Neural crest cell (in vitro differentiated cells): ENCODE results near the gene CBL. TPM values are rescaled to one million over a fixed set of nuclear protein-coding genes. Genes with fewer than 3 reads are reported as not detected.
A peak's percentile ranks its signal among the peaks of the same experiment; 100 is the strongest.

Experiments used
- DNase-seq: peaks from one replicate; pipeline ENCODE4 v3.0.0; 2021; ENCODE audit warnings: low read depth, mixed read lengths, low spot score
- H3K27ac Mint-ChIP-seq: one replicate; pipeline ENCODE4 v1.8.0; 2021; ENCODE audit warnings: mild to moderate bottlenecking, mixed read lengths; ENCODE audit not compliant: unreplicated experiment
- H3K27me3 Mint-ChIP-seq: 2 replicates; pipeline ENCODE4 v1.8.0; 2021; ENCODE audit warnings: low read depth, mild to moderate bottlenecking, mixed read lengths
- H3K36me3 Mint-ChIP-seq: 2 replicates; pipeline ENCODE4 v1.8.0; 2021; ENCODE audit warnings: low read depth, mild to moderate bottlenecking, mixed read lengths
- H3K4me1 Mint-ChIP-seq: 2 replicates; pipeline ENCODE4 v1.8.0; 2021; ENCODE audit warnings: mixed read lengths
- H3K4me3 Mint-ChIP-seq: one replicate; pipeline ENCODE4 v1.8.0; 2021; ENCODE audit warnings: mild to moderate bottlenecking, mixed read lengths
- H3K9me3 Mint-ChIP-seq: 2 replicates; pipeline ENCODE4 v1.8.0; 2021; ENCODE audit warnings: mixed read lengths
- CTCF ChIP-seq: fragments of 200-600 bp; sonication (generic); conservative IDR thresholded peaks from 2 replicates; pipeline ENCODE4 v1.5.0; 2021; ENCODE audit warnings: antibody characterized with exemption, mild to moderate bottlenecking
- microRNA-seq: library from miRNA; unstranded; fragments of <30 nt; microRNA quantifications from one replicate; pipeline ENCODE4, GENCODE V29; 2020
- total RNA-seq: library from RNA; stranded (reverse); gene quantifications from 2 replicates; pipeline ENCODE4 v1.2.1, GENCODE V29; 2021

CBL gene
- total RNA-seq, 1 donor from 2014 or later = 43.5 TPM

DNA sequence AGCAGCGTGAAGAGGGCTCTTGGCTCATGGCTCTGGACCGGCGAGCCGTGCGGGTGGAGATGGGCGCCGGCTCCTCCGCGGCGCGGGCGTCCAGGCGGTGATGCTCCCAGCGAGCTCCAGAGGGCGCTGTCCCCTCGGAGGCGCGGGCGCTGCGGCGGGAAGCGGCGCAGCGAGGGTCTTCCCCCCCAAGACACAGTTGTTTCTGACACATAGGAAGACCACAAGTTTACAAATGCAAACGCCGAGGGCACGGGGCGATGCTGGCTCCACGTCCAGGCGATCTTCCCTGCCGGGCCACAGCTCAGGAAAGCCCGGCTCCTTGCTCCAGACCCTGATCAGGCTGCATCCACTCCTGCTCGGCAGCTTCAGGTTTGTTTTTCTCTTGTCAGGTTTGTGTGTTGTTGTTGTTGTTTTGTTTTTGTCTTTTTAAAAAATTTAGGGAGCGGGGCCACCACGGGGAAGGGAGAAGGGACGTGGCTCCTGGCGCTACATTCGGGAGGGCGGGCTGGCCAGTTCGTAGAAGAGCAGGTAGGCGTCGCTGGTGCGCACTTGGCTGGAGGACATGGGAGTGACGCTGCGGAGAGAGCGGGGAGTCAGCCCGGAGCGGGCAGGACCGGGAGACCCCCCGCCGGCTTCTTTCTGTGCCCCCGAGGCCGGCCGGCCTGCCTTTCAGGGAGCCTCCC lies 150.4 kb downstream of the CBL start:
- peak; percentile 99 for TF ChIP-seq CTCF
- peaks cover 15% of the 10 kb centered on the region for H3K27me3 Mint-ChIP-seq
- H3K9me3 Mint-ChIP-seq = no peaks in the 10 kb centered on the region
- peaks cover 42% of the 10 kb centered on the region for H3K4me1 Mint-ChIP-seq
- peak; percentile 85 for DNase-seq
- peak overlapping the region; percentile 95 for H3K4me3 Mint-ChIP-seq
- no peaks in the 10 kb centered on the region for H3K36me3 Mint-ChIP-seq
- H3K27ac Mint-ChIP-seq = peak overlapping the region; percentile 97

- no peak for TF ChIP-seq CTCF
- no peak overlapping the region for H3K27ac Mint-ChIP-seq
These were observed 150.9 kb downstream of the CBL start for GRCh38 chr11:119357074-119357473.

More at GRCh38 chr11:119357074-119357473, 150.9 kb downstream of the CBL start:
- no peaks in the 10 kb centered on the region for H3K9me3 Mint-ChIP-seq
- H3K36me3 Mint-ChIP-seq = no peaks in the 10 kb centered on the region
- no peak for DNase-seq
- H3K27me3 Mint-ChIP-seq = peaks cover 19% of the 10 kb centered on the region
- H3K4me1 Mint-ChIP-seq = peaks cover 46% of the 10 kb centered on the region
- peak overlapping the region; percentile 73 for H3K4me3 Mint-ChIP-seq

Small RNA genes within 50 kb of the gene (microRNA-seq; reads per million reads assigned to microRNA genes)
- gene MIR6756 = 1.8 reads per million

Other genes with a start within 250 kb of the CBL start
- gene FOXR1, start 234.6 kb upstream of the CBL start, total RNA-seq = not detected in 2 replicates
- 32.5 and 35.1 TPM in 2 replicates for gene CENATAC, start 208.2 kb upstream of the CBL start, total RNA-seq
- gene RPS25, start 188.0 kb upstream of the CBL start, total RNA-seq = 1,203 and 1,208 TPM in 2 replicates
- 88.1 and 90.1 TPM in 2 replicates for gene TRAPPC4, start 187.6 kb upstream of the CBL start, total RNA-seq
- gene SLC37A4, start 175.5 kb upstream of the CBL start, total RNA-seq = 50.2 and 50.3 TPM in 2 replicates
- 199 and 204 TPM in 2 replicates for gene HYOU1, start 149.1 kb upstream of the CBL start, total RNA-seq
- gene VPS11, start 138.5 kb upstream of the CBL start, total RNA-seq = 30.6 and 35.4 TPM in 2 replicates
- gene HMBS, start 121.5 kb upstream of the CBL start, total RNA-seq = 55.5 and 58.4 TPM in 2 replicates
- 48.8 and 49.5 TPM in 2 replicates for gene DPAGT1, start 104.5 kb upstream of the CBL start, total RNA-seq
- gene C2CD2L, start 99.0 kb upstream of the CBL start, total RNA-seq = 9.8 and 10.0 TPM in 2 replicates
- 38.5 and 38.6 TPM in 2 replicates for gene HINFP, start 84.8 kb upstream of the CBL start, total RNA-seq
- 3.1 and 3.3 TPM in 2 replicates for gene ABCG4, start 57.3 kb upstream of the CBL start, total RNA-seq
- gene NLRX1, start 37.6 kb upstream of the CBL start, total RNA-seq = 9.1 and 9.3 TPM in 2 replicates
- gene NHERF4, start 20.9 kb upstream of the CBL start, total RNA-seq = 0.14 and 0.42 TPM in 2 replicates
- 61.6 and 66.7 TPM in 2 replicates for gene MCAM, start 110.8 kb downstream of the CBL start, total RNA-seq
- gene RNF26, start 128.2 kb downstream of the CBL start, total RNA-seq = 47.9 and 51.8 TPM in 2 replicates
- 1.9 and 2.1 TPM in 2 replicates for gene C1QTNF5, start 134.5 kb downstream of the CBL start, total RNA-seq
- not detected in 2 replicates for gene MFRP, start 140.4 kb downstream of the CBL start, total RNA-seq
- 3.4 and 3.7 TPM in 2 replicates for gene USP2, start 175.4 kb downstream of the CBL start, total RNA-seq
- 75.4 and 90.3 TPM in 2 replicates for gene THY1, start 216.8 kb downstream of the CBL start, total RNA-seq